K562 (cell line): ENCODE measurements around the gene ITPA. TPM values are rescaled to one million over a fixed set of nuclear protein-coding genes. Genes with fewer than 3 reads are reported as not detected.

ENCODE experiments used
- ATAC-seq: fragments of 200-7000 bp; cut with Tn5 transposase; 3 replicates; pipeline ENCODE4 v1.9.1; 2020; ENCODE audit warnings: moderate library complexity
- BruUV-seq: library from RNA; stranded (reverse); fragments of 400-500 nt; replicated peaks from 2 replicates; lab custom pipeline; 2021; lab: Mats Ljungman, UMichigan
- CTCF ChIA-PET: fragments of 300-600 bp; formaldehyde crosslinking; extraction: SDS; loops from one replicate; lab custom pipeline; 2021; ENCODE audit warnings: low intra/inter-chr PET ratio; lab: Yijun Ruan, JAX
- POLR2A ChIA-PET: fragments of 300-600, 350-650 bp; sonication (Branson Sonifier 250); formaldehyde crosslinking; extraction: SDS; loops from one replicate; lab custom pipeline; 2021; ENCODE audit warnings: antibody characterized with exemption, inconsistent platforms; lab: Yijun Ruan, JAX
- DNase-seq, 4 experiments: peaks; one replicate each; pipeline versions ENCODE4 v3.0.0 to v3.0.0-alpha.2; 2011 to 2018; ENCODE audit warnings: low spot score in 3 of 4, mixed read lengths in 3 of 4; ENCODE audit errors: extremely low read depth in 1 of 4
- FAIRE-seq: peaks from 2 replicates; lab custom pipeline; 2011; peaks lifted over from hg19 to GRCh38; lab: Jason Lieb, UNC
- H2AFZ ChIP-seq: 2 replicates; pipeline ENCODE4 v1.6.0; 2011; ENCODE audit warnings: low read depth, low read length, control low read depth, inconsistent platforms
- H3K27ac ChIP-seq: fragments of 200-600 bp; 3 replicates; pipeline ENCODE4 v1.8.0; 2011; ENCODE audit warnings: low read depth, mild to moderate bottlenecking, control low read depth, inconsistent platforms, low read length, moderate library complexity, mixed read lengths; ENCODE audit errors: extremely low read depth
- H3K27me3 ChIP-seq, 2 experiments: fragments of 300-600 bp in 1 of 2; 2 replicates in 1 of 2; 3 replicates in 1 of 2; pipeline versions ENCODE4 v1.6.0 to v1.8.0; 2011; ENCODE audit warnings: inconsistent platforms in 2 of 2, low read length in 2 of 2, mild to moderate bottlenecking in 1 of 2, mixed read lengths in 1 of 2, moderate library complexity in 1 of 2; ENCODE audit not compliant: control insufficient read depth in 2 of 2, insufficient read depth in 2 of 2
- H3K36me3 ChIP-seq: fragments of 300-600 bp; 3 replicates; pipeline ENCODE4 v1.8.0; 2011; ENCODE audit warnings: mild to moderate bottlenecking, low read length, inconsistent platforms; ENCODE audit not compliant: control insufficient read depth, insufficient read depth
- H3K4me1 ChIP-seq, 2 experiments: fragments of 200-600 bp in 1 of 2; replicated peaks in 1 of 2; 2 replicates in 1 of 2; 3 replicates in 1 of 2; pipeline versions ENCODE4 v1.5.1 to v1.8.0; 2011; ENCODE audit warnings: inconsistent platforms in 2 of 2, low read length in 2 of 2, mild to moderate bottlenecking in 1 of 2, mixed read lengths in 1 of 2, moderate library complexity in 1 of 2; ENCODE audit not compliant: control insufficient read depth in 2 of 2, insufficient read depth in 2 of 2
- H3K4me2 ChIP-seq: 2 replicates; pipeline ENCODE4 v1.6.1; 2011; ENCODE audit warnings: low read length, control low read depth, inconsistent platforms, mixed read lengths; ENCODE audit not compliant: insufficient read depth
- H3K4me3 ChIP-seq: fragments of 200-600 bp; sonication (generic), shearing (Covaris generic); 2 replicates; pipeline ENCODE4 v1.5.1; 2016; ENCODE audit warnings: control low read depth, inconsistent platforms
- H3K79me2 ChIP-seq: fragments of 200-600 bp; 3 replicates; pipeline ENCODE4 v1.8.0; 2011; ENCODE audit warnings: low read length, inconsistent platforms; ENCODE audit not compliant: control insufficient read depth, insufficient read depth
- H3K9ac ChIP-seq, 2 experiments: 2 replicates each; pipeline versions ENCODE4 v1.6.0 to v1.6.1; 2011; ENCODE audit warnings: low read depth in 2 of 2, low read length in 2 of 2, control low read depth in 1 of 2, inconsistent platforms in 1 of 2, mild to moderate bottlenecking in 1 of 2, mixed read lengths in 1 of 2; ENCODE audit not compliant: insufficient read depth in 1 of 2
- H3K9me1 ChIP-seq: one replicate; pipeline ENCODE4 v1.6.0; 2011; ENCODE audit warnings: inconsistent platforms, mild to moderate bottlenecking, low read length, moderate library complexity; ENCODE audit not compliant: control insufficient read depth, insufficient read depth
- H3K9me3 ChIP-seq: replicated peaks from 2 replicates; pipeline ENCODE4 v1.5.1; 2011; ENCODE audit warnings: low read depth, low read length, inconsistent platforms; ENCODE audit not compliant: control insufficient read depth, insufficient read depth
- H4K20me1 ChIP-seq: replicated peaks from 2 replicates; pipeline ENCODE4 v1.6.1; 2011; ENCODE audit warnings: low read length, inconsistent platforms, mixed read lengths; ENCODE audit not compliant: control insufficient read depth, insufficient read depth
- CREBBP ChIP-seq: IDR thresholded peaks from one replicate; pipeline ENCODE4 v1.6.1; 2012; ENCODE audit warnings: low read depth, mild to moderate bottlenecking, control low read depth, inconsistent platforms, low read length
- FOXJ3 ChIP-seq: sonication (generic); formaldehyde crosslinking; IDR thresholded peaks from 2 replicates; pipeline ENCODE4 v1.4.0; 2020; ENCODE audit warnings: mild to moderate bottlenecking, missing genetic modification reagents
- GTF2F1 ChIP-seq: IDR thresholded peaks from 2 replicates; pipeline ENCODE4 v1.6.1; 2011; ENCODE audit warnings: low read depth, low read length, improper control_type of control experiment
- KAT2B ChIP-seq: IDR thresholded peaks from one replicate; pipeline ENCODE4 v1.6.1; 2012; ENCODE audit warnings: low read depth, mild to moderate bottlenecking, control low read depth, inconsistent platforms, low read length, moderate library complexity
- NFXL1 ChIP-seq: fragments of 450-650 bp; formaldehyde crosslinking; IDR thresholded peaks from 2 replicates; pipeline ENCODE4 v1.4.0; 2021; ENCODE audit warnings: mild to moderate bottlenecking
- WGBS: fragments of 100-300 bp; shearing (Covaris generic); methylation state at CpG from one replicate; pipeline ENCODE4 v1.1.6; 2016; ENCODE audit warnings: low coverage, mixed read lengths; ENCODE audit not compliant: insufficient coverage; ENCODE audit errors: missing lambda C conversion rate; 5-methylcytosine and 5-hydroxymethylcytosine counted together
- in situ Hi-C: fragments of 300-500 bp; cut with MboI; formaldehyde crosslinking; loops from 4 replicates; pipeline ENCODE4 v1.15.0; 2018; ENCODE audit warnings: inconsistent platforms, mixed read lengths
- intact Hi-C: fragments of 100-400 bp; cut with micrococcal nuclease; formaldehyde crosslinking; loops from 2 replicates; pipeline ENCODE4 v1.14.2; 2022
- polyA plus RNA-seq, 8 experiments: library from polyadenylated mRNA; depleted of rRNA in 4 of 8; stranded (reverse) in 5 of 8; unstranded in 3 of 8; fragments of >200 nt; fragmentation: Nextera tagmentation in 2 of 8; fragmentation: Illumina TruSeq in 1 of 8; extraction: Ambion mirVana in 2 of 8; extraction: Trizol in 1 of 8; gene quantifications; 2 replicates each; pipeline versions ENCODE4 v1.2.1 to v1.2.3, GENCODE V29; 2011 to 2014; ENCODE audit warnings: inconsistent platforms in 1 of 8, missing spikeins in 1 of 8
- total RNA-seq, 7 experiments: library from RNA; depleted of rRNA in 6 of 7; stranded (reverse); fragments of >200 nt in 6 of 7; fragmentation: Illumina TruSeq in 2 of 7; extraction: Trizol in 2 of 7; gene quantifications; 2 replicates each; pipeline versions ENCODE4 v1.2.1 to v1.2.3, GENCODE V29; 2011 to 2021; ENCODE audit warnings: low replicate concordance in 1 of 7
- TF ChIP-seq, protein P1 (sequence below): sonication (generic); formaldehyde crosslinking; IDR thresholded peaks from 2 replicates; pipeline ENCODE4 v1.8.0; 2022; ENCODE audit warnings: mild to moderate bottlenecking, low read depth, missing genetic modification reagents

Gene ITPA
- total and polyA plus RNA-seq, 9 of the 15 experiments (the other 6 are each of a cell fraction or from before 2014, with no cell fraction given): 5.0 to 79.7 (median 36.7) TPM

DNA sequence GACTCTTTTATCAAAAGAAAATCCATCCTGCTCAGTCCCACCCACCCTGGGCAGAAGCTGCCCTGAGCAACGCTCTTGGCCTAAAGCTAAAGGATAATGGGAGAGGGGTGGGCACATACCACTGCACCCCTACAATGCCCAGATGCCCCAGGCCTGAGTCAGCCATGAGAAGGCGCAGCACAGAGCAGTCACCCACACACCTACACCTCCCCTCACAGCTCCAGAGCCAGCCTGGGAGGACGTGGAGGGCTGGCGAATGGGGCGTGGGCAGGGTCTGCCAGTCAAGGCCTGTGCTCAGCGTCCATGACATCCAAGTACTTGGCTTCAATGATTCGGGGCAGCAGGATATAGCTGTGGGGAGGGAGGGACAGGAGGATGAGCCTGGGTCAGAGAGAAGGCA, 18.2 kb downstream of the ITPA start:
- TF ChIP-seq GTF2F1 (no peak), FOXJ3 (CRISPR knock-in tag) (no peak), NFXL1 (CRISPR knock-in tag) (no peak), CREBBP (no peak), KAT2B (no peak)
- TF ChIP-seq, protein P1, sequence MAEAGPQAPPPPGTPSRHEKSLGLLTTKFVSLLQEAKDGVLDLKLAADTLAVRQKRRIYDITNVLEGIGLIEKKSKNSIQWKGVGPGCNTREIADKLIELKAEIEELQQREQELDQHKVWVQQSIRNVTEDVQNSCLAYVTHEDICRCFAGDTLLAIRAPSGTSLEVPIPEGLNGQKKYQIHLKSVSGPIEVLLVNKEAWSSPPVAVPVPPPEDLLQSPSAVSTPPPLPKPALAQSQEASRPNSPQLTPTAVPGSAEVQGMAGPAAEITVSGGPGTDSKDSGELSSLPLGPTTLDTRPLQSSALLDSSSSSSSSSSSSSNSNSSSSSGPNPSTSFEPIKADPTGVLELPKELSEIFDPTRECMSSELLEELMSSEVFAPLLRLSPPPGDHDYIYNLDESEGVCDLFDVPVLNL (CRISPR knock-in tag): no peak
- TF ChIP-seq, all 486 proteins: peak for 0
- Histone ChIP-seq H4K20me1 (no peaks in the 10 kb centered on the region), H3K9me1 (no peaks in the 10 kb centered on the region), H3K27me3 (no peaks in the 10 kb centered on the region), H2AFZ (no peak overlapping the region), H3K4me1 (peaks cover 0 to 32% of the 10 kb centered on the region in 2 experiments; a peak in 2 of 5 replicates), H3K4me2 (no peak overlapping the region), H3K4me3 (no peak overlapping the region), H3K9me3 (no peaks in the 10 kb centered on the region), H3K79me2 (no peaks in the 10 kb centered on the region), H3K27ac (no peak overlapping the region), H3K9ac (no peak overlapping the region), H3K36me3 (peaks cover 13% of the 10 kb centered on the region; the same call in 2 of the 3 replicates)
- CTCF ChIA-PET: no interaction called here
- intact Hi-C loops: no loop called here
- BruUV-seq: no TSS peak
- DNase-seq (no peak), ATAC-seq (no peak), FAIRE-seq (no peak)
- WGBS: 88% methylated on average over 1 of the region's 7 CpGs
- POLR2A ChIA-PET: interaction anchor here (0.6 kb wide), 1 partner anchor 203 kb away, joined by 5 read pairs; no protein-coding TSS in a partner anchor
- in situ Hi-C loops: no loop called here
